GM18502 (cell line): ENCODE results near the gene VPS8.

Experiments
- ATAC-seq: cut with Tn5 transposase; IDR thresholded peaks from one replicate; pipeline ENCODE4 v1.9.1; 2021; ENCODE audit warnings: mild to moderate bottlenecking; ENCODE audit not compliant: unreplicated experiment, poor library complexity

The VPS8 gene

GRCh38 chr3:184811999-184812661 is at the start of gene VPS8:
Gene VPS8, plus strand, starts transcription at chr3:184812166. Its CDS starts 12,467 bp downstream, at chr3:184824633.
- peak; percentile 89 for ATAC-seq

- no peak for ATAC-seq
Measured at GRCh38 chr3:184764191-184764590, 47.8 kb upstream of the VPS8 start.

- ATAC-seq = no peak
Measured at GRCh38 chr3:184765047-184765729, 46.8 kb upstream of the VPS8 start.

- ATAC-seq = peak; percentile 52
Measured at GRCh38 chr3:184765730-184766074, 46.3 kb upstream of the VPS8 start.

GRCh38 chr3:184766555-184767261 is 45.3 kb upstream of the VPS8 start:
- ATAC-seq = no peak

GRCh38 chr3:184767377-184767776 is 44.6 kb upstream of the VPS8 start:
- no peak for ATAC-seq

GRCh38 chr3:184769382-184770170 is 42.4 kb upstream of the VPS8 start:
- no peak for ATAC-seq

- ATAC-seq = no peak
Measured at GRCh38 chr3:184770541-184770940, 41.4 kb upstream of the VPS8 start.

GRCh38 chr3:184771301-184772127 is 40.5 kb upstream of the VPS8 start:
- no peak for ATAC-seq

- ATAC-seq = no peak
Measured at GRCh38 chr3:184772667-184773272, 39.2 kb upstream of the VPS8 start.

GRCh38 chr3:184773283-184774186 is 38.4 kb upstream of the VPS8 start:
- no peak for ATAC-seq

GRCh38 chr3:184776916-184777315 is 35.0 kb upstream of the VPS8 start:
- no peak for ATAC-seq

- peak; percentile 79 for ATAC-seq
Measured at GRCh38 chr3:184777566-184778356, 34.2 kb upstream of the VPS8 start.

- ATAC-seq = no peak
Measured at GRCh38 chr3:184778426-184779332, 33.3 kb upstream of the VPS8 start.

- ATAC-seq = no peak
Measured at GRCh38 chr3:184780981-184781515, 30.9 kb upstream of the VPS8 start.

GRCh38 chr3:184781801-184782200 is 30.2 kb upstream of the VPS8 start:
- no peak for ATAC-seq
